Osteoblast (primary cell): ENCODE data around the gene TMEM147. TPM values are rescaled to one million over a fixed set of nuclear protein-coding genes. Genes with fewer than 3 reads are reported as not detected.

Experiments
- DNase-seq: peaks from one replicate; pipeline ENCODE4 v3.0.0; 2011; ENCODE audit warnings: low spot score, mixed read lengths; ENCODE audit not compliant: insufficient read length; ENCODE audit errors: missing footprints
- H2AFZ ChIP-seq: 2 replicates; pipeline ENCODE4 v1.6.0; 2011; ENCODE audit warnings: mild to moderate bottlenecking, low read length
- H3K27ac ChIP-seq: 2 replicates; pipeline ENCODE4 v1.5.1; 2011; ENCODE audit warnings: mild to moderate bottlenecking, low read depth, low read length, moderate library complexity
- H3K27me3 ChIP-seq: 2 replicates; pipeline ENCODE4 v1.6.0; 2012; ENCODE audit warnings: mild to moderate bottlenecking, control low read depth, inconsistent platforms, low read length, moderate library complexity; ENCODE audit not compliant: insufficient read depth
- H3K36me3 ChIP-seq: 2 replicates; pipeline ENCODE4 v1.5.1; 2011; ENCODE audit warnings: mild to moderate bottlenecking, low read length, control low read depth, moderate library complexity; ENCODE audit not compliant: insufficient read depth
- H3K4me1 ChIP-seq: 2 replicates; pipeline ENCODE4 v1.5.1; 2011; ENCODE audit warnings: mild to moderate bottlenecking, low read length, control low read depth, moderate library complexity; ENCODE audit not compliant: insufficient read depth
- H3K4me2 ChIP-seq: 2 replicates; pipeline ENCODE4 v1.6.0; 2011; ENCODE audit warnings: mild to moderate bottlenecking, low read length; ENCODE audit not compliant: insufficient read depth
- H3K4me3 ChIP-seq: fragments of 200-600 bp; sonication (generic); 3 replicates; pipeline ENCODE4 v1.5.1; 2012; ENCODE audit warnings: mild to moderate bottlenecking, low read length, inconsistent platforms; ENCODE audit not compliant: insufficient read depth
- H3K79me2 ChIP-seq: 2 replicates; pipeline ENCODE4 v1.6.0; 2012; ENCODE audit warnings: mild to moderate bottlenecking, low read length, control low read depth, inconsistent platforms; ENCODE audit not compliant: insufficient read depth
- H3K9me3 ChIP-seq: 2 replicates; pipeline ENCODE4 v1.5.1; 2011; ENCODE audit warnings: low read depth, low read length, control low read depth
- H4K20me1 ChIP-seq: 2 replicates; pipeline ENCODE4 v1.6.0; 2012; ENCODE audit warnings: mild to moderate bottlenecking, low read length, control low read depth; ENCODE audit not compliant: insufficient read depth
- total RNA-seq: library from RNA; depleted of rRNA; stranded (reverse); fragments of >200 nt; gene quantifications from 2 replicates; pipeline ENCODE4 v1.2.3, GENCODE V29; 2012
- TF ChIP-seq, protein P1 (sequence below): IDR thresholded peaks from 2 replicates; pipeline ENCODE4 v1.5.1; 2011; ENCODE audit warnings: mild to moderate bottlenecking, low read depth, low read length, moderate library complexity; ENCODE audit errors: extremely low read depth

TMEM147 gene
- total RNA-seq, 1 donor, result 98.8 TPM

DNA sequence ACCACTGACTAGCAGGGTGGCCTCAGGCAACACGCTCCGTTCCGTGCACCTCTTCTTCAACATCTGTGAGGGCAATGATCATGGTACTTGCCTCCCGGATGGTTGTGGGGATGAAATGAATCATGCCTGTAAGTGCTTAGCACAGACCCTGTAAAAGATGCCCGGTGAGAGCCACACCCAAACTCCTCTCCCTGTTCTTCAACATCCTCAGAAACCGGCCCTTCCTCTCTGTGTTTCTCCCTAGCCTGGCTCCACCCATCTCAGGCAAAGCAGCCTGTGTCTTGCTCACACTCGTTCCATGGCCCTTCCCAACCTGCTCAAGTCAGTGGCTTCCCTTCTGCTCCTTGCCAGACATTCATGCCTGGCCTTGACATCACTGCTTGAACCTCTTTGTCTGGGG lies 26.1 kb upstream of the TMEM147 start:
- no peaks in the 10 kb centered on the region for H3K27me3 ChIP-seq
- DNase-seq, result peak; percentile 73
- no peak overlapping the region for H3K4me3 ChIP-seq
- H4K20me1 ChIP-seq, result no peaks in the 10 kb centered on the region
- peak overlapping the region; percentile 82 for H3K27ac ChIP-seq
- peak overlapping the region; percentile 25 for H2AFZ ChIP-seq
- no peaks in the 10 kb centered on the region for H3K79me2 ChIP-seq
- TF ChIP-seq, protein P1, sequence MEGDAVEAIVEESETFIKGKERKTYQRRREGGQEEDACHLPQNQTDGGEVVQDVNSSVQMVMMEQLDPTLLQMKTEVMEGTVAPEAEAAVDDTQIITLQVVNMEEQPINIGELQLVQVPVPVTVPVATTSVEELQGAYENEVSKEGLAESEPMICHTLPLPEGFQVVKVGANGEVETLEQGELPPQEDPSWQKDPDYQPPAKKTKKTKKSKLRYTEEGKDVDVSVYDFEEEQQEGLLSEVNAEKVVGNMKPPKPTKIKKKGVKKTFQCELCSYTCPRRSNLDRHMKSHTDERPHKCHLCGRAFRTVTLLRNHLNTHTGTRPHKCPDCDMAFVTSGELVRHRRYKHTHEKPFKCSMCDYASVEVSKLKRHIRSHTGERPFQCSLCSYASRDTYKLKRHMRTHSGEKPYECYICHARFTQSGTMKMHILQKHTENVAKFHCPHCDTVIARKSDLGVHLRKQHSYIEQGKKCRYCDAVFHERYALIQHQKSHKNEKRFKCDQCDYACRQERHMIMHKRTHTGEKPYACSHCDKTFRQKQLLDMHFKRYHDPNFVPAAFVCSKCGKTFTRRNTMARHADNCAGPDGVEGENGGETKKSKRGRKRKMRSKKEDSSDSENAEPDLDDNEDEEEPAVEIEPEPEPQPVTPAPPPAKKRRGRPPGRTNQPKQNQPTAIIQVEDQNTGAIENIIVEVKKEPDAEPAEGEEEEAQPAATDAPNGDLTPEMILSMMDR, result no peak
- H3K9me3 ChIP-seq, result no peaks in the 10 kb centered on the region
- no peaks in the 10 kb centered on the region for H3K36me3 ChIP-seq
- H3K4me2 ChIP-seq, result no peak overlapping the region
- peaks cover 20% of the 10 kb centered on the region for H3K4me1 ChIP-seq

DNA sequence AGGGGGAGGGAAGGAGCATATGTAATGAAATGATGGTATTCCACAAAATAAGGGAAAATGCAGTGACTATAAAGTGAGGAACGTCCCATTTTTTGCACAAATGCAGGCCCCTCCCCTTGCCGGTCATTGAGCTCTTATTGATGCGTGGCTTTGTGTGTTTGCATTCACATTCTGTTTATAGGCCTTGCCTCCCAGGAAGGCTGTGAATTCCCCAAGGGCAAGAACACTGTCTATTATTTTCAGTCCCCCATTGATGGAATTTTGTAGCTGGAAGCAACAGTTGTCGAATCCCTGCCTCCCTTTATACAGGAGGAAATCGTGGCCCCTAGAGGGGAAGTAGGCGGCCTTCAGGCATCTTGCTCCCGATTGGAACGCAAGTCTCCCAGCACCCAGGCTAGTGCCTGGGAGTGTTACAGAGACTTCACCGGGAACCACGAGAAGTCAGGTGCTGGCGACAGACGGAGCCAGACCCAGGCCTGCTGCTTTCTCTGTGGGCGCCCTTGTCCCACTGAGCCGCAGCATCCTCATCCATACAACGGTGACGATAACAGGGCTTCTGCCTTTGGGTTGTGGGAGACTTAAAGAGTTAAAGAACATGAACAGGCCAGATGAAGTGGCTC lies 24.2 kb upstream of the TMEM147 start:
- H3K36me3 ChIP-seq, result no peaks in the 10 kb centered on the region
- H3K9me3 ChIP-seq, result no peaks in the 10 kb centered on the region
- no peaks in the 10 kb centered on the region for H3K79me2 ChIP-seq
- TF ChIP-seq, protein P1, result no peak
- H3K4me3 ChIP-seq, result no peak overlapping the region
- peaks cover 15% of the 10 kb centered on the region for H3K4me1 ChIP-seq
- no peak overlapping the region for H3K27ac ChIP-seq
- H3K27me3 ChIP-seq, result no peaks in the 10 kb centered on the region
- H2AFZ ChIP-seq, result no peak overlapping the region
- no peaks in the 10 kb centered on the region for H4K20me1 ChIP-seq
- no peak overlapping the region for H3K4me2 ChIP-seq
- DNase-seq, result peak; percentile 63

DNA sequence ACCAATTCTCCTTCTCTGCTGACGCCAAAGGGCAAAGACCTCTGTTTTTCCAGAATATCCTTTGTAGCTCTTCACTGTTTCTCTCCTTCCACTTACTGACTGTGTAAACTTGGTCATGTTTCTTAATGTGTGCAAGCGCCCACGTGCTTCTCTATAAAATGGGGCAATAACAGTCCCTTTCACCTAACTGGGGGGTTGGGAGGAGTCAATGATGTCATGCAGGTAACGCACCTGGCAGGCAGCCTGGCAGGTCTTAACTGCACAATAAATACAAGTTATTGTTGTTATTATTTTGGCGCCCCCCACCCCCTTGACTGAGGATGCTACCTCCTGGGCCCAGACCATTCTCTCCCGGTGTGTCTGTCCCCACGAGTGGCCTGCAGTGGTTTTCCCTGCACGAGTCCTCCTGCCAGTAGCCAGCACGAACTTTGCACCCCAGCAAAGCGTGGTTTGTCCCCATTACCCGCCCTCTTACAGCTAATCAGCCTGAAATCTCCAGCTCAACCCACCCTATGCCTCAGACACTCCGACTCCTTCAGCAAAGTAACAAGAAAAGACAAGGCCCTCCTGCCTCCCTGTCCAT lies 22.6 kb upstream of the TMEM147 start:
- DNase-seq, result peak; percentile 53
- Histone ChIP-seq H2AFZ (no peak overlapping the region), H3K4me3 (no peak overlapping the region), H3K27ac (no peak overlapping the region), H3K4me1 (peaks cover 18% of the 10 kb centered on the region), H3K27me3 (no peaks in the 10 kb centered on the region), H3K36me3 (no peaks in the 10 kb centered on the region), H3K4me2 (no peak overlapping the region), H3K79me2 (no peaks in the 10 kb centered on the region), H4K20me1 (no peaks in the 10 kb centered on the region), H3K9me3 (no peaks in the 10 kb centered on the region)
- TF ChIP-seq, protein P1, result no peak

- H3K36me3 ChIP-seq, result no peaks in the 10 kb centered on the region
- H3K4me2 ChIP-seq, result no peak overlapping the region
- H3K27me3 ChIP-seq, result no peaks in the 10 kb centered on the region
- DNase-seq, result peak; percentile 45
- no peak overlapping the region for H3K27ac ChIP-seq
- H3K9me3 ChIP-seq, result no peaks in the 10 kb centered on the region
- H3K4me3 ChIP-seq, result no peak overlapping the region
- H4K20me1 ChIP-seq, result no peaks in the 10 kb centered on the region
- no peak overlapping the region for H2AFZ ChIP-seq
- H3K4me1 ChIP-seq, result peaks cover 12% of the 10 kb centered on the region
- H3K79me2 ChIP-seq, result no peaks in the 10 kb centered on the region
- TF ChIP-seq, protein P1, result no peak
Measured at GRCh38 chr19:35524181-35524837, 21.1 kb upstream of the TMEM147 start.
